Measurements from ENCODE around the gene ARMC7.
"Not testable (repeated sequence)": the region's sequence is repeated elsewhere in the genome, so short reads cannot be mapped to it uniquely, and the experiment has no call there.

DNA sequence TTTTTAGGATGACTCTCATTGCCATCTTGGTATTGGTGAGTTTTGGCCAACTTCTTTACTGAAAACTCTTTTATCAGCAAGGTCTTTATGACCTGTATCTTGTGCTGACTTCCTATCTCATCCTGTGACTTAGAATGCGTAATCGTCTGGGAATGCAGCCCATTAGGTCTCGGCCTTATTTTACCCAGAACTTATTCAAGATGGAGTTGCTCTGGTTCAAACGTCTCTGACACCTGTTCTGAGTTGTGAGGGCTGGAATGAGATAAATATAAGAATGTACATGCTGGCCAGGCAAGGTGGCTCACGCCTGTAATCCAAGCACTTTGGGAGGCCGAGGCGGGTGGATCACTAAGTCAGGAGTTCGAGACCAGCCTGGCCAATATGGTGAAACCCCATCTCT lies 48.7 kb downstream of the ARMC7 start:
- TF ChIP-seq, protein P1, sequence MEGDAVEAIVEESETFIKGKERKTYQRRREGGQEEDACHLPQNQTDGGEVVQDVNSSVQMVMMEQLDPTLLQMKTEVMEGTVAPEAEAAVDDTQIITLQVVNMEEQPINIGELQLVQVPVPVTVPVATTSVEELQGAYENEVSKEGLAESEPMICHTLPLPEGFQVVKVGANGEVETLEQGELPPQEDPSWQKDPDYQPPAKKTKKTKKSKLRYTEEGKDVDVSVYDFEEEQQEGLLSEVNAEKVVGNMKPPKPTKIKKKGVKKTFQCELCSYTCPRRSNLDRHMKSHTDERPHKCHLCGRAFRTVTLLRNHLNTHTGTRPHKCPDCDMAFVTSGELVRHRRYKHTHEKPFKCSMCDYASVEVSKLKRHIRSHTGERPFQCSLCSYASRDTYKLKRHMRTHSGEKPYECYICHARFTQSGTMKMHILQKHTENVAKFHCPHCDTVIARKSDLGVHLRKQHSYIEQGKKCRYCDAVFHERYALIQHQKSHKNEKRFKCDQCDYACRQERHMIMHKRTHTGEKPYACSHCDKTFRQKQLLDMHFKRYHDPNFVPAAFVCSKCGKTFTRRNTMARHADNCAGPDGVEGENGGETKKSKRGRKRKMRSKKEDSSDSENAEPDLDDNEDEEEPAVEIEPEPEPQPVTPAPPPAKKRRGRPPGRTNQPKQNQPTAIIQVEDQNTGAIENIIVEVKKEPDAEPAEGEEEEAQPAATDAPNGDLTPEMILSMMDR (IDR thresholded peaks at IDR 0.05; ENCODE audit: low read depth, low read length) = not testable (repeated sequence)
- TF ChIP-seq EZH2phosphoT487 (IDR thresholded peaks at IDR 0.05; ENCODE audit: low read depth) = not testable (repeated sequence)

All from OCI-LY3 (cell line).